HG03159 (cell line): Measurements from ENCODE around the gene ZNF202.

Experiments
- ATAC-seq: cut with Tn5 transposase; IDR thresholded peaks from one replicate; pipeline ENCODE4 v1.9.1; 2021; ENCODE audit warnings: mild to moderate bottlenecking, moderate library complexity; ENCODE audit not compliant: unreplicated experiment

Gene ZNF202

DNA sequence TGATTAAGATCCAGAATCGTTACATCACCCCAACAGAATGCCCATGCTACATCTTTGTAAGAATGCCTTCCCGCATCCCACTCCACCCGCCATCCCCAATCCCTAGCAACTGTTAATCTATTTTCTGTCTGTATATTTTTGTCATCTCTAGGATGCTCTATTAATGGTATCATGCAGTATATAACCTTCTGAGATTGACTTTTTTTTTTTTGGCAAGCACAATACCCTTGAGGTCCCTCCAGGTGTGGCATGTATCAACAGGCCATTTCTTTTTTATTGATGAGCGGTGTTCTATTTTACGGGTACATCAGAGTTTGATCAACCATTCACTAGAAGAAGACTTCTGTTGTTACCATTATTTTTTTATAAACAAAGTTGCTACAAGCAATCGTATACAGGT is 56.9 kb downstream of the ZNF202 start:
- ATAC-seq: no peak

GRCh38 chr11:123683428-123684170 is 57.9 kb downstream of the ZNF202 start:
- no peak for ATAC-seq

GRCh38 chr11:123682696-123683410 is 58.6 kb downstream of the ZNF202 start:
- no peak for ATAC-seq

GRCh38 chr11:123681030-123681429 is 60.4 kb downstream of the ZNF202 start:
- ATAC-seq: no peak

DNA sequence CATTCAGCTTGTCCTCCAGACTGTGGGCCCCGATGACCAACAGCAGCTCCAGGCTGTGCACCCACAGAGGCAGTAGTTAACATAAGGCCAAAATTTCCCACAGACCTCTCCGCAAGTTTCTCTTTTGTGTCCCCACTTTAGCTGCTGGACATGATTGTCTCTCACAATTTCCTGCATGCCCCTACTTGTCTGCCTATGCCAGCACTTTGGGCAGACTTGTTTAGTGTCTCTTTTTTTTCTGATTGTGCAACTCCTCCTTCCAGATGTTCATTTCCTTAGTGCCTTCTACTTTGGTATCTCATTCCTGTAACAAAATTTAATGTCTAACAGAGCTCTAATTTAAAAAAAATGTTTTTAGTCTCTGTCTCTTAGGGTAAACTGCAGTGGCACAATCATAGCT is 63.2 kb downstream of the ZNF202 start:
- no peak for ATAC-seq

- ATAC-seq: no peak
Observed at GRCh38 chr11:123677510-123677909, 64.0 kb downstream of the ZNF202 start.

GRCh38 chr11:123674297-123674696 is 67.2 kb downstream of the ZNF202 start:
- ATAC-seq: no peak
